Duodenal mucosa (tissue), 2 donors: ENCODE data around the gene LCE2B.

Experiments used
- H3K27ac ChIP-seq: one replicate; pipeline ENCODE4 v1.7.0; 2013; ENCODE audit warnings: low read depth, low read length
- H3K27me3 ChIP-seq, 2 donors: one replicate each; pipeline ENCODE4 v1.7.0; 2013; ENCODE audit warnings: low read length in 2 of 2, control low read depth in 1 of 2; ENCODE audit not compliant: insufficient read depth in 2 of 2, control insufficient read depth in 1 of 2
- H3K36me3 ChIP-seq, 2 donors: one replicate each; pipeline ENCODE4 v1.7.0; 2013; ENCODE audit warnings: low read length in 2 of 2, control low read depth in 1 of 2; ENCODE audit not compliant: insufficient read depth in 2 of 2, control insufficient read depth in 1 of 2
- H3K4me1 ChIP-seq, 2 donors: one replicate each; pipeline ENCODE4 v1.7.0; 2013; ENCODE audit warnings: low read length in 2 of 2, control low read depth in 1 of 2; ENCODE audit not compliant: insufficient read depth in 2 of 2, control insufficient read depth in 1 of 2
- H3K4me3 ChIP-seq, 2 donors: one replicate each; pipeline ENCODE4 v1.7.0; 2013; ENCODE audit warnings: low read length in 2 of 2, low read depth in 1 of 2
- H3K9ac ChIP-seq, 2 donors: one replicate each; pipeline ENCODE4 v1.7.0; 2013; ENCODE audit warnings: low read length in 2 of 2, low read depth in 1 of 2
- H3K9me3 ChIP-seq, 2 donors: one replicate each; pipeline ENCODE4 v1.7.0; 2013; ENCODE audit warnings: low read length in 2 of 2, control low read depth in 1 of 2; ENCODE audit not compliant: control insufficient read depth in 1 of 2

Gene LCE2B

DNA sequence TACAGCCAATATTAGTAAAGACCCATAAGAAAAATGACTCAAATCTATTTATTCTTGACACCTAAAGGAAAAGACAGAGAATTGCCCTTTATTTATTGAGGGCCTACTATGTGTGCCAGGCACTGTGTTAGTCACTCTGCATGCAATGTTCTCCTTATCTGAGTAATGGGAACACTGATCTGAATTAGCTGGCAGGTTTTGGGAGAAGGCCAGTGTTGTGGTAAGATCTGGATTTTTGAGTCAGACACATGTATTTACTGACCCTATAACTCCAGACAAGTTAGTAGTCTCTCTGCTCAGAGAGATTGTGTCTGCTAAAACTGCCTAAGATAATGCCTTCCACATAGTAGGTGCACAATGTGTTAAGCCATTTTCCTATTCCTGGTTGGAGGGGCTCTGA lies 39.3 kb downstream of the LCE2B start:
- no peak overlapping the region for H3K4me3 ChIP-seq
- no peaks in the 10 kb centered on the region for H3K4me1 ChIP-seq
- H3K9ac ChIP-seq = no peak overlapping the region
- H3K27ac ChIP-seq = no peak overlapping the region
- no peaks in the 10 kb centered on the region for H3K36me3 ChIP-seq
- no peaks in the 10 kb centered on the region for H3K27me3 ChIP-seq
- no peaks in the 10 kb centered on the region for H3K9me3 ChIP-seq

DNA sequence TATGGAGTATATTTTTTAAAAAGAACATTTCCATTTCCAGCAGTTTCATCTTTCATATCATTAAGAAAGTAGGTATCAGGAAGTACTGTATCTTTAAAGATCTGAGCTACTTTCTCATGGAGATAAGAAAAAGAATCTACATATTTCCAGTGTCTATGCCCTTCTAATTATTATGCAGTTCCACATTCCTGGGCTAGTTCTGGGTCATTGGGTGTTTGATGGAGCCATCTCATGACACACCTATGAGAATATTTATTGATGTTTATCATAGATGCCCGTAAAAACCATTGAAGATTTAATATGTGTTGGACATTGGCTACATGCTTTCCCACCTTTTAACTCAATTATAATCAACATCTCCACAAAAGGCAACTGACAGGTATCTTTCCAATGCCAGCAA lies 43.1 kb downstream of the LCE2B start:
- Histone ChIP-seq H3K36me3 (no peaks in the 10 kb centered on the region), H3K27ac (no peak overlapping the region), H3K27me3 (no peaks in the 10 kb centered on the region), H3K4me1 (no peaks in the 10 kb centered on the region), H3K9me3 (no peaks in the 10 kb centered on the region), H3K4me3 (no peak overlapping the region), H3K9ac (no peak overlapping the region)

GRCh38 chr1:152735648-152736047 lies 49.7 kb downstream of the LCE2B start:
- H3K36me3 ChIP-seq = no peaks in the 10 kb centered on the region
- no peak overlapping the region for H3K4me3 ChIP-seq
- no peaks in the 10 kb centered on the region for H3K4me1 ChIP-seq
- no peak overlapping the region for H3K27ac ChIP-seq
- no peak overlapping the region for H3K9ac ChIP-seq
- H3K9me3 ChIP-seq = no peaks in the 10 kb centered on the region
- no peaks in the 10 kb centered on the region for H3K27me3 ChIP-seq
